Muscle layer of colon (tissue), 2 donors: Measurements from ENCODE around the gene ALDH1A1.

Experiments used
- H3K27ac ChIP-seq: one replicate; pipeline ENCODE4 v1.7.0; 2013; ENCODE audit warnings: low read depth, mild to moderate bottlenecking, low read length, moderate library complexity
- H3K27me3 ChIP-seq, 2 donors: one replicate each; pipeline ENCODE4 v1.7.0; 2013; ENCODE audit warnings: low read length in 2 of 2, mild to moderate bottlenecking in 2 of 2; ENCODE audit not compliant: insufficient read depth in 2 of 2, control insufficient read depth in 1 of 2
- H3K36me3 ChIP-seq: one replicate; pipeline ENCODE4 v1.7.0; 2013; ENCODE audit warnings: mild to moderate bottlenecking, low read length; ENCODE audit not compliant: insufficient read depth
- H3K4me1 ChIP-seq: one replicate; pipeline ENCODE4 v1.7.0; 2013; ENCODE audit warnings: mild to moderate bottlenecking, low read length; ENCODE audit not compliant: insufficient read depth
- H3K4me3 ChIP-seq, 2 donors: one replicate each; pipeline ENCODE4 v1.7.0; 2013; ENCODE audit warnings: low read length in 2 of 2, low read depth in 1 of 2, mild to moderate bottlenecking in 1 of 2, moderate library complexity in 1 of 2
- H3K9ac ChIP-seq: one replicate; pipeline ENCODE4 v1.7.0; 2013; ENCODE audit warnings: low read length
- H3K9me3 ChIP-seq: one replicate; pipeline ENCODE4 v1.7.0; 2013; ENCODE audit warnings: mild to moderate bottlenecking, low read length
- donor health status: abdominal sarcoma.
- donor health status: Adenocarcinoma of cecum.

Gene ALDH1A1

GRCh38 chr9:72911816-72912215, 41.0 kb downstream of the ALDH1A1 start:
- Histone ChIP-seq H3K4me1 (peaks cover 10% of the 10 kb centered on the region), H3K9ac (no peak overlapping the region), H3K9me3 (no peaks in the 10 kb centered on the region), H3K27ac (no peak overlapping the region), H3K36me3 (peaks cover 30% of the 10 kb centered on the region), H3K27me3 (no peaks in the 10 kb centered on the region), H3K4me3 (no peak overlapping the region)

DNA sequence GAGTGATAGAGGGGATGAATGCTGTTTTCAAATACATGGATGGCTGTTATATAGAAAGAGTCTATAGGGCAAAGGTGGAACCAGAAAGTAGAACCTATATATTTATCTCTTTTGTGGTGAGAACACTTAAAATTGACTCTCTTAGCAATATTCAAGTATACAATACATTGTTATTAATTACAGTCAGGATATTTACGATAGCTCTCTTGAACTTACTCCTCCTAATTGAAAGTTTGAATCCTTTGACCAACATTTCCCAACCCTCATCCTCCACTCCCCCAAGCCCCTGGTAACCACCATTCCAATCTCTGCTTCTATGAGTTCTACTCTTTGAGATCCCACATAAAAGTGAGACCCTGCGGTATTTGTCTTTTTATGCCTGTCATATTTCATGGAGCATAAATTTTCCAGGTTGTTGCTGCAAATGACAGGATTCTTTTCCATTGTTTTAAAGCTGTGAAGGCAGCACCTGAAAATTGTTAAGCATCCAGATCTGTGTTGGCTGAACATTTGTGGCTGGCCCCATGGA, 41.5 kb downstream of the ALDH1A1 start:
- Histone ChIP-seq H3K9ac (no peak overlapping the region), H3K9me3 (no peaks in the 10 kb centered on the region), H3K36me3 (peaks cover 27% of the 10 kb centered on the region)

GRCh38 chr9:72909428-72909827, 43.4 kb downstream of the ALDH1A1 start:
- Histone ChIP-seq H3K27me3 (no peaks in the 10 kb centered on the region), H3K9ac (no peak overlapping the region), H3K4me3 (no peak overlapping the region), H3K27ac (no peak overlapping the region), H3K4me1 (peaks cover 14% of the 10 kb centered on the region), H3K9me3 (no peaks in the 10 kb centered on the region), H3K36me3 (peaks cover 22% of the 10 kb centered on the region)

More for the DNA sequence above, 41.5 kb downstream of the ALDH1A1 start:
- Histone ChIP-seq H3K27ac (no peak overlapping the region), H3K27me3 (no peaks in the 10 kb centered on the region), H3K4me3 (no peak overlapping the region), H3K4me1 (peaks cover 10% of the 10 kb centered on the region)

DNA sequence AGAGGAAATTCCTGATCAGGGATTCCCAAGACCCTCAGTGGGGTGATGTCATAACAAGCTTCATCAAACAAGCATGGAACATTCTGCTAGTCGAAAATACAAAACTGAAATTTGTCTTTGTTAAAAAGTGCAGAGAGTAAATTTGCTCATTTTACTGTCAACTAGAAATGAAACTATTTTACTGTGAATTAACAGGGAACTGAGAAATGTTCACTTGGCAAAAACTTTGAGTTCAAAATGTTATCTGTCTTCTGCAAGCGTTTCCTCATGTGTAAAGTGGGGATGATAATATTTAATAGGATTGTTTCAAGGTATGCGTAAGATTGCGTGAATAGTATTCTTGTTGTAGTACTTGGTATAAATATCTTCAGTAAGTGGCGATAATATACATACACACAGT, 45.4 kb downstream of the ALDH1A1 start:
- Histone ChIP-seq H3K36me3 (peaks cover 16% of the 10 kb centered on the region), H3K9ac (no peak overlapping the region), H3K4me3 (no peak overlapping the region), H3K27ac (no peak overlapping the region), H3K9me3 (no peaks in the 10 kb centered on the region), H3K27me3 (no peaks in the 10 kb centered on the region), H3K4me1 (peaks cover 4% of the 10 kb centered on the region)

DNA sequence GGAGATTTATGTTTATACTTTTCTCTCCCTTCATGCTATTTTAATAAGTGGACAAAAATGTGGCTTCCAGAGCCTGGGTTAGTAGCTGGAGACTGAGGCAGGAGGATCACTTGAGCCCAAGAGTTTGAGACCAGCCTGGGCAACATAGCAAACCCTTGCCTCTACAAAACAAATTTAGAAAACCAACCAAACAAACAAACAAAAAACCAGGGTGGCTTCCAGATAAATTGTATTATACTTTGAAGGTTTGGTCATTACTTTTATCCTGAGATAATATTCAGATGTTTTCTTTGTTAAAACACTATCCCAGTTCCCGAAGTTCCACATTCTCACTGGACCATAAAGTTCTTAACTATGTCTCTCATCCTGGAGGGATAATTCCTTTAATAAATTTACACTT, 46.0 kb downstream of the ALDH1A1 start:
- Histone ChIP-seq H3K9ac (no peak overlapping the region), H3K27me3 (no peaks in the 10 kb centered on the region), H3K4me1 (peaks cover 4% of the 10 kb centered on the region), H3K9me3 (no peaks in the 10 kb centered on the region), H3K27ac (no peak overlapping the region), H3K4me3 (no peak overlapping the region), H3K36me3 (peaks cover 15% of the 10 kb centered on the region)

DNA sequence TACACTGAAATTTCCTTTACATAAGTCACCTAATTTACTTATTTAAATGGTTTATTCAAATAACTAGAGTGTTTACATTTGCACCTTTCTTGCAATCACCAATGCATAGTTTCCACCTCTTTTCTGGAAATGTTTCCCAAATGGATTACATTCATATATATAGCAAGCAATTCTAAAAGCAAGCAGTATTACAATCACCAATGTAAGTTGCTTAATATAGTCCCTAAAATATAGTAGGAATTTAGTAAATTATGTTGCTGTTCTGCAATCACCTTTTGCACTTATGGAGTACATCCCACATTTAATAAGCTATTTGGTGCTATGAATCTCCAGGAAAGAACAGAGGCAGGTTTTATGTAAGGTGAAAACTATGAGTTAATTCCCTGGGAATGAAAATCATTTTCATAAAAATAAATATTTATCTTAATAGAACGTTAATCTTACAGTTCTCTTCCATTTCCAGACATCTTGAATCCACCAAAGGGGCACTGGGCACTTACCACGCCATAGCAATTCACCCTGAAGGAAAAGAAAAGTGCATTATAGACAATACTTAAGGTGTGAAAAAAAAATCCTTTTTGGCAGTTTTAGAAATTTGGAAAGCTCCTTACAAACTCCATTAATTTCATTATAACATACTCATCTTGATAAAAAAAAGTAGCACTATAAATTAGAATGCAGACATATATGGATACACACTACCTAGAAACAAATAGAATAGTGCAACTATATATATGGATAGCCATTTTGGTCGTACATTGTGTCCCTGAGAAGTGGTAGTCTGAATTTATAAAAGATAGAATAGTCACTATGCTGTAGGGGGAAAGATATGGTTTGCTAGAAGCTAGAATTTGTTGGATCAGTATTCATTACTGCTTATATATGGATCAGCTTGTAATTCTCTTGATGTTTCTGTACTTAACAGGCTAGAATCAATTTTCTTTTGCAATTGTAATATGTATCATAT, 47.1 kb downstream of the ALDH1A1 start:
- Histone ChIP-seq H3K4me1 (peaks cover 12% of the 10 kb centered on the region), H3K9me3 (no peaks in the 10 kb centered on the region), H3K9ac (no peak overlapping the region), H3K36me3 (peaks cover 8% of the 10 kb centered on the region), H3K4me3 (no peak overlapping the region), H3K27me3 (no peaks in the 10 kb centered on the region), H3K27ac (no peak overlapping the region)

DNA sequence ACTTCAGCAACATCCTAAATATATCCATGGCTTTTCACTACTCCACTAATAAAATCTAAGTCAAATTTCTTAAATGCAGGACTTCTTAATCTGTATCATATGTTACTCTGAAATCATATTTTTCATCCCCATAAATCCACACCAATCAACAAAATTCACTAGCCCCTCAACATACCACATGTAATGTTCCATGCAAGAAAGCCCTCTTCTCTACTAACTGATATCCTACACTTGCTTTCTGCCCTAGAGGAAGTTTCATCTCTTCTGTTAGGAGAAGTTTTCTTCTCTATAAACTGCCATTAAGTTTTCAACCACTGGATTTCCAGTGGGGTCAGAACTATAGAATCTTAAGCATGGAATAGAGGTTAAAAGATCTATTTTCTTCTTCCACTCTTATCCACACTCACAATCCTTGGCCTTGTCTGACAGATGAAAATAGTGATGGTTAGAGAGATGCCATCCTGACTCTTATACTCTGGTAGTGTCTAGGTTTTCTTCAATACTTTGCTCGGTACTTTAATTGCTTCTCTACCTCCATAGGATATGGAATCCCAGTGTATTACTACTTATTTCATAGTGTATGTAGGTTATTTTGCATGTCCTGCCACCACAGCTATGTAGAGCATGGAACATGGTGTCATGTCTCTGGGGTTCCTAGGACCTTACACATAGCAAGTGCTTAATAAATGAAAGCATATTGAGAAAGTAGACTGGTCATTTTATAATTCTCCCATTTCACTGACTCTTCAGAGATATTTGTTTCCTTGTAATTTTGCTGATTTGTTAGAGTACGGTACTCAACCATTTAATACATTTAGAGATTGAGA, 48.4 kb downstream of the ALDH1A1 start:
- H3K36me3 ChIP-seq, result peaks cover 8% of the 10 kb centered on the region

DNA sequence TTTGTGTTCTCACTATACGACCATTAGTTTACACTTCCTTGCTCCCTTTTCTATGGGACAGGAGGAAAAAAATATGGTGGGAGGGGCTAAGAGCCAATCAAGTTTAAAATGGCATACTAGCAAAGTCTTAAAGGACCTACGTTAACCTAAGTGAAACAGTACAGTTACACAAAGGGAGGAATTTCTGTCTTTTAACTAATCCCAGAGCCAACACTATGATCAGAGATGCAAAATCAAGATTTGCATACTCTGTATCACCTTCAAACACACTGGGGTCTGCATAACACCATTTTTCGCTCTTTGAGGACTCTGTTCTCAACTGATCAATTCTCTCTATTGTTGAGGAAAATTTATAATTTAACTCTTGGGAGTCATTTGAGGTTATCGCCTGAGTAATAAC, 49.8 kb downstream of the ALDH1A1 start:
- H3K9me3 ChIP-seq, result no peaks in the 10 kb centered on the region
- no peak overlapping the region for H3K4me3 ChIP-seq
- H3K4me1 ChIP-seq, result peaks cover 37% of the 10 kb centered on the region
- H3K27me3 ChIP-seq, result no peaks in the 10 kb centered on the region
- no peak overlapping the region for H3K27ac ChIP-seq
- H3K9ac ChIP-seq, result no peak overlapping the region
- H3K36me3 ChIP-seq, result peaks cover 8% of the 10 kb centered on the region

More for the DNA sequence above, 48.4 kb downstream of the ALDH1A1 start:
- Histone ChIP-seq H3K27ac (no peak overlapping the region), H3K9me3 (no peaks in the 10 kb centered on the region), H3K27me3 (no peaks in the 10 kb centered on the region), H3K4me1 (peaks cover 25% of the 10 kb centered on the region), H3K9ac (no peak overlapping the region), H3K4me3 (no peak overlapping the region)

DNA sequence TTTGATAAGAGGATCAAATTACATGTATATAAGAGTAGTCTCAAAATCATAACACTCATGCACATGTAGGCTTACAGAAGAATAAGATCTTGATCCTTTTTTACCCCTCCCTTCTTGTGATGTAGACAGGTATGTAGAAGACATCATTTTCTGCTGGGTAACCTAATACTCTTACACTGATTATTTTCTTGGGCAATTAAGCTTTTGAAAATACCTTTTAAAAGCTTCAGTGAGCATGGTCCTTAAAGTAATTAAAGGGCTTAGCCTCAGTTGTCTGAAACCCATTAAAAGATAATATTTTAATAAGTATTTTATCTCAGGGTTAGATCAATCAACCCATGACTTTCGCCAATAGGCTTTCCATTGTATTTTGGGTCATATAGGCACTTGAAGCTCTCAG, 50.6 kb downstream of the ALDH1A1 start:
- Histone ChIP-seq H3K36me3 (peaks cover 8% of the 10 kb centered on the region), H3K4me3 (no peak overlapping the region), H3K9ac (no peak overlapping the region), H3K4me1 (peaks cover 43% of the 10 kb centered on the region), H3K27ac (no peak overlapping the region), H3K27me3 (no peaks in the 10 kb centered on the region), H3K9me3 (no peaks in the 10 kb centered on the region)

DNA sequence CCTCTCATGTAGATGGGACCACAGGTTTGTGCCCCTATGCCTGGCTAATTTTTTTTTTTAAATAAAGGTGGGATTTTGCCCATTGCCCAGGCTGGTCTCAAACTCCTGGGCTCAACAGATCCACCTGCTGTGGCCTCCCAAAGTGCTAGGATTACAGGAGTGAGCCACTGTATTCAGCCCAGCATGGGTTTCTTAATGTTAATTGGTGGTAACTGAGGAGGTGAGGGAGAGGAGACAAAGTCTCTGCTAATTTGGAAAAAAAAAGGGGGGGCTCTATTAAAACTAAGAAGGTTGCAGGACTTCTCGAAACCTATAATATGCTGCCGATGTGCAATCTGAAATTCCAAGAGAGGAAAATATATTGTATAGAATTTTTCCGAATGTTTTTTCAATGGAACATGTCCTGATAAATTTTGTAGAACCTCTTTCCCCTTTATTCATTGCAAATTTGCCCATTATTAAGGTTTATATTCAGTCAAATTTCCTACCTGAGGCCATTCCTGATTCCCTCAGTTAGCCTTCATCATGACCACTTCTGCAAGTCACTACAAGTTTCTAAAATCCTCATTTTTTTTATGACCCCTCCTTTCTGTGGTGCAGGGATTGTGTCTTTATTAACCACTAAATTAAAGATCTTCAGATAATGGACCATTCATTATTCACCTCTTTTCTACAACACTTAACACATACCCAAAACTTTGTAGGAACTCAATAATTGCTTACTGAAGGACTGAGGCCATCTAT, 52.9 kb downstream of the ALDH1A1 start:
- Histone ChIP-seq H3K27me3 (no peaks in the 10 kb centered on the region), H3K27ac (no peak overlapping the region), H3K9ac (no peak overlapping the region), H3K36me3 (peaks cover 8% of the 10 kb centered on the region), H3K4me3 (no peak overlapping the region), H3K4me1 (peaks cover 42% of the 10 kb centered on the region), H3K9me3 (no peaks in the 10 kb centered on the region)
